Keratinocyte (primary cell): Measurements from ENCODE around the gene CRB2. TPM values are rescaled to one million over a fixed set of nuclear protein-coding genes. Genes with fewer than 3 reads are reported as not detected.

Source experiments
- DNase-seq: peaks from one replicate; pipeline ENCODE4 v3.0.0-alpha.2; 2011; ENCODE audit warnings: low read depth, missing footprints, low spot score
- FAIRE-seq: peaks from 2 replicates; lab custom pipeline; 2011; peaks lifted over from hg19 to GRCh38; lab: Jason Lieb, UNC
- H2AFZ ChIP-seq: 2 replicates; pipeline ENCODE4 v1.6.0; 2012; ENCODE audit warnings: low read length, control low read depth, inconsistent platforms; ENCODE audit not compliant: control insufficient read depth
- H3K27ac ChIP-seq: 2 replicates; pipeline ENCODE4 v1.5.1; 2011; ENCODE audit warnings: low read length; ENCODE audit not compliant: control insufficient read depth, insufficient read depth
- H3K27me3 ChIP-seq: 3 replicates; pipeline ENCODE4 v1.6.0; 2011; ENCODE audit warnings: low read length; ENCODE audit not compliant: control insufficient read depth, insufficient read depth; ENCODE audit errors: extremely low read depth
- H3K36me3 ChIP-seq, 2 experiments: 2 replicates in 1 of 2; 3 replicates in 1 of 2; pipeline ENCODE4 v1.5.1; 2011; ENCODE audit warnings: low read length in 2 of 2, mild to moderate bottlenecking in 1 of 2; ENCODE audit not compliant: control insufficient read depth in 2 of 2, insufficient read depth in 2 of 2; ENCODE audit errors: extremely low read depth in 1 of 2
- H3K4me1 ChIP-seq: 3 replicates; pipeline ENCODE4 v1.5.1; 2011; ENCODE audit warnings: low read length; ENCODE audit not compliant: control insufficient read depth, insufficient read depth; ENCODE audit errors: extremely low read depth
- H3K4me2 ChIP-seq: 3 replicates; pipeline ENCODE4 v1.6.0; 2011; ENCODE audit warnings: low read depth, low read length; ENCODE audit not compliant: control insufficient read depth, insufficient read depth; ENCODE audit errors: extremely low read depth
- H3K4me3 ChIP-seq, 3 experiments: fragments of 200-600 bp in 1 of 3; sonication (generic) in 1 of 3; 2 replicates in 2 of 3; 3 replicates in 1 of 3; pipeline ENCODE4 v1.5.1; 2011 to 2016; ENCODE audit warnings: low read length in 3 of 3, mild to moderate bottlenecking in 3 of 3, control low read depth in 2 of 3, inconsistent platforms in 1 of 3, low read depth in 1 of 3, mixed read lengths in 1 of 3, mixed run types in 1 of 3, moderate library complexity in 1 of 3; ENCODE audit not compliant: control insufficient read depth in 2 of 3, insufficient read depth in 2 of 3; ENCODE audit errors: extremely low read depth in 1 of 3
- H3K79me2 ChIP-seq: 2 replicates; pipeline ENCODE4 v1.6.0; 2012; ENCODE audit warnings: low read length; ENCODE audit not compliant: control insufficient read depth, insufficient read depth
- H3K9ac ChIP-seq: 3 replicates; pipeline ENCODE4 v1.6.0; 2011; ENCODE audit warnings: low read length; ENCODE audit not compliant: control insufficient read depth, insufficient read depth; ENCODE audit errors: extremely low read depth
- H3K9me1 ChIP-seq: 3 replicates; pipeline ENCODE4 v1.6.0; 2011; ENCODE audit warnings: low read length; ENCODE audit not compliant: control insufficient read depth, insufficient read depth; ENCODE audit errors: extremely low read depth
- H3K9me3 ChIP-seq: 2 replicates; pipeline ENCODE4 v1.5.1; 2012; ENCODE audit warnings: low read depth, low read length; ENCODE audit not compliant: control insufficient read depth
- H4K20me1 ChIP-seq: 3 replicates; pipeline ENCODE4 v1.6.0; 2011; ENCODE audit warnings: low read length; ENCODE audit not compliant: control insufficient read depth, insufficient read depth; ENCODE audit errors: extremely low read depth
- CTCF ChIP-seq, 3 experiments: IDR thresholded peaks in 1 of 3; conservative IDR thresholded peaks in 1 of 3; optimal IDR thresholded peaks in 1 of 3; 2 replicates in 2 of 3; 3 replicates in 1 of 3; pipeline versions ENCODE3 to v1.5.1; 2011; ENCODE audit warnings: low read length in 3 of 3, mild to moderate bottlenecking in 3 of 3, moderate library complexity in 2 of 3, control low read depth in 1 of 3, inconsistent platforms in 1 of 3; ENCODE audit not compliant: insufficient read depth in 2 of 3; ENCODE audit errors: extremely low read depth in 1 of 3
- EZH2 ChIP-seq: IDR thresholded peaks from one replicate; pipeline ENCODE4 v1.6.1; 2012; ENCODE audit warnings: inconsistent platforms, mild to moderate bottlenecking, low read length, moderate library complexity
- dilution Hi-C: fragments of 300-500 bp; cut with MboI; formaldehyde crosslinking; loops from one replicate; pipeline ENCODE4 v1.7.0; 2020; ENCODE audit warnings: low sequenced_read_pairs; ENCODE audit not compliant: extremely low pct_ligation_motif_present
- polyA plus RNA-seq, 5 experiments: library from polyadenylated mRNA; depleted of rRNA in 3 of 5; stranded (reverse) in 3 of 5; stranded (forward) in 1 of 5; unstranded in 1 of 5; fragments of >200 nt; gene quantifications; 1 replicate in 1 of 5; 2 replicates in 3 of 5; 3 replicates in 1 of 5; pipeline versions ENCODE4 v1.2.1 to v1.2.3, GENCODE V29; 2011 to 2012; ENCODE audit warnings: missing spikeins in 2 of 5, low read depth in 1 of 5, low replicate concordance in 1 of 5

CRB2 gene
- polyA plus RNA-seq, 1 donor (not counting 4 experiments of a cell fraction or from before 2014, with no cell fraction given), result not detected

GRCh38 chr9:123341816-123342215, 14.2 kb upstream of the CRB2 start:
- no peak overlapping the region for H3K4me2 ChIP-seq
- no peak overlapping the region for H3K9ac ChIP-seq
- H3K36me3 ChIP-seq, result no peaks in the 10 kb centered on the region
- no peaks in the 10 kb centered on the region for H3K9me3 ChIP-seq
- DNase-seq, result no peak
- no peak for FAIRE-seq
- H3K27me3 ChIP-seq, result no peaks in the 10 kb centered on the region
- H3K9me1 ChIP-seq, result peaks cover 2% of the 10 kb centered on the region
- H4K20me1 ChIP-seq, result no peaks in the 10 kb centered on the region
- TF ChIP-seq CTCF (optimal IDR thresholded peaks at IDR 0.05 in 1 of 3, IDR thresholded peaks at IDR 0.05 in 1 of 3, conservative IDR thresholded peaks at IDR 0.05 in 1 of 3; ENCODE audit: extremely low read depth in 1 of 3, insufficient read depth in 2 of 3, low read length in 3 of 3) (no peak), EZH2 (no peak)
- H2AFZ ChIP-seq, result no peak overlapping the region
- dilution Hi-C loops, result no loop called here
- H3K79me2 ChIP-seq, result no peaks in the 10 kb centered on the region
- no peak overlapping the region for H3K4me3 ChIP-seq
- H3K27ac ChIP-seq, result no peak overlapping the region
- peaks cover 19% of the 10 kb centered on the region for H3K4me1 ChIP-seq

GRCh38 chr9:123342247-123342646, 13.8 kb upstream of the CRB2 start:
- no peak for DNase-seq
- H3K4me2 ChIP-seq, result no peak overlapping the region

More at GRCh38 chr9:123342247-123342646, 13.8 kb upstream of the CRB2 start:
- Histone ChIP-seq H3K27me3 (no peaks in the 10 kb centered on the region), H3K9me3 (no peaks in the 10 kb centered on the region), H3K27ac (no peak overlapping the region), H3K9ac (no peak overlapping the region), H3K4me3 (no peak overlapping the region), H3K79me2 (no peaks in the 10 kb centered on the region), H2AFZ (no peak overlapping the region), H4K20me1 (no peaks in the 10 kb centered on the region), H3K4me1 (peaks cover 19% of the 10 kb centered on the region), H3K36me3 (no peaks in the 10 kb centered on the region), H3K9me1 (peaks cover 2% of the 10 kb centered on the region)
- TF ChIP-seq CTCF (optimal IDR thresholded peaks at IDR 0.05 in 1 of 3, IDR thresholded peaks at IDR 0.05 in 1 of 3, conservative IDR thresholded peaks at IDR 0.05 in 1 of 3; ENCODE audit: extremely low read depth in 1 of 3, insufficient read depth in 2 of 3, low read length in 3 of 3) (no peak), EZH2 (no peak)
- FAIRE-seq, result no peak
- dilution Hi-C loops, result no loop called here
